NCI-H2196 (cell line): ENCODE results near the gene HRK.

Experiments used
- DNase-seq: peaks from one replicate; lab custom pipeline; 2025; ENCODE audit not compliant: unreplicated experiment; lab: John Stamatoyannopoulos, UW

The HRK gene

GRCh38 chr12:116870306-116870705 lies 10.9 kb downstream of the HRK start:
- no peak for DNase-seq

GRCh38 chr12:116867523-116867922 lies 13.7 kb downstream of the HRK start:
- no peak for DNase-seq

GRCh38 chr12:116864371-116865160 lies 16.7 kb downstream of the HRK start:
- no peak for DNase-seq

- DNase-seq: peak; percentile 12
These were observed 17.9 kb downstream of the HRK start for GRCh38 chr12:116863275-116863767.

- no peak for DNase-seq
These were observed 19.1 kb downstream of the HRK start for GRCh38 chr12:116862167-116862566.

GRCh38 chr12:116861320-116861719 lies 19.9 kb downstream of the HRK start:
- DNase-seq: peak; percentile 63

- no peak for DNase-seq
These were observed 21.0 kb downstream of the HRK start for GRCh38 chr12:116860263-116860662.

GRCh38 chr12:116859079-116859478 lies 22.2 kb downstream of the HRK start:
- no peak for DNase-seq

GRCh38 chr12:116856729-116857128 lies 24.5 kb downstream of the HRK start:
- DNase-seq: no peak

GRCh38 chr12:116855744-116856470 lies 25.3 kb downstream of the HRK start:
- no peak for DNase-seq

GRCh38 chr12:116853507-116853906 lies 27.7 kb downstream of the HRK start:
- no peak for DNase-seq

- DNase-seq: no peak
These were observed 28.9 kb downstream of the HRK start for GRCh38 chr12:116852303-116852702.

GRCh38 chr12:116849216-116849615 lies 32.0 kb downstream of the HRK start:
- no peak for DNase-seq

GRCh38 chr12:116843085-116843484 lies 38.2 kb downstream of the HRK start:
- no peak for DNase-seq

GRCh38 chr12:116839287-116839830 lies 41.9 kb downstream of the HRK start:
- DNase-seq: no peak

GRCh38 chr12:116838365-116838764 lies 42.9 kb downstream of the HRK start:
- no peak for DNase-seq

- no peak for DNase-seq
These were observed 44.1 kb downstream of the HRK start for GRCh38 chr12:116837097-116837496.

GRCh38 chr12:116835484-116835883 lies 45.8 kb downstream of the HRK start:
- no peak for DNase-seq

- DNase-seq: no peak
These were observed 47.8 kb downstream of the HRK start for GRCh38 chr12:116833474-116833873.

GRCh38 chr12:116832353-116832752 lies 48.9 kb downstream of the HRK start:
- no peak for DNase-seq

- DNase-seq: no peak
These were observed 53.8 kb downstream of the HRK start for GRCh38 chr12:116827432-116827831.

GRCh38 chr12:116821291-116821690 lies 60.0 kb downstream of the HRK start:
- DNase-seq: no peak
